ENCODE measurements around the gene WDR46. TPM values are rescaled to one million over a fixed set of nuclear protein-coding genes. Genes with fewer than 3 reads are reported as not detected.

The WDR46 gene
- total RNA-seq, 2 experiments from 2014 or later, result 64.0 to 72.2 TPM

DNA sequence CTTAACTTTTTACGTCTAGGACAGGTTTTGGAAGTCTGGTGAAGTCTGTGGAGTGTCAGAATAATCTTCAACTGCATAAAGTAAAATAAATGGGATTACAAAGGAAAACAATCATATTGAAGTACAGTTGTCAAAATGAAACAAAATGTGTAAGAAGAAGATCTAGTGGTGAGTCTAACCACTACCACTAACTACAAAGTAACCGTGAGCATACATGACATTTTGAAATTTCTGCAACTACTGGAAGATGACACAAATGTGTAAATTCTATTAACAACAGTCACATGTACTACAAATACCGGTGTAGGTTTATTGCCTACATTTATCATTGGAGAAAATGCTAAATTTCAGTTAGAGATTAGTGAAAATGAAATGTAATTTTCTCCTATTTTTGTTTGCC is 47.1 kb downstream of the WDR46 start:
- H3K4me3 Mint-ChIP-seq, result peak overlapping the region; percentile 44
- no peaks in the 10 kb centered on the region for H3K9me3 Mint-ChIP-seq
- no peaks in the 10 kb centered on the region for H3K27me3 Mint-ChIP-seq
- TF ChIP-seq, protein P1, sequence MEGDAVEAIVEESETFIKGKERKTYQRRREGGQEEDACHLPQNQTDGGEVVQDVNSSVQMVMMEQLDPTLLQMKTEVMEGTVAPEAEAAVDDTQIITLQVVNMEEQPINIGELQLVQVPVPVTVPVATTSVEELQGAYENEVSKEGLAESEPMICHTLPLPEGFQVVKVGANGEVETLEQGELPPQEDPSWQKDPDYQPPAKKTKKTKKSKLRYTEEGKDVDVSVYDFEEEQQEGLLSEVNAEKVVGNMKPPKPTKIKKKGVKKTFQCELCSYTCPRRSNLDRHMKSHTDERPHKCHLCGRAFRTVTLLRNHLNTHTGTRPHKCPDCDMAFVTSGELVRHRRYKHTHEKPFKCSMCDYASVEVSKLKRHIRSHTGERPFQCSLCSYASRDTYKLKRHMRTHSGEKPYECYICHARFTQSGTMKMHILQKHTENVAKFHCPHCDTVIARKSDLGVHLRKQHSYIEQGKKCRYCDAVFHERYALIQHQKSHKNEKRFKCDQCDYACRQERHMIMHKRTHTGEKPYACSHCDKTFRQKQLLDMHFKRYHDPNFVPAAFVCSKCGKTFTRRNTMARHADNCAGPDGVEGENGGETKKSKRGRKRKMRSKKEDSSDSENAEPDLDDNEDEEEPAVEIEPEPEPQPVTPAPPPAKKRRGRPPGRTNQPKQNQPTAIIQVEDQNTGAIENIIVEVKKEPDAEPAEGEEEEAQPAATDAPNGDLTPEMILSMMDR (IDR thresholded peaks at IDR 0.05), result no peak
- no peaks in the 10 kb centered on the region for H3K36me3 Mint-ChIP-seq (ENCODE audit: low read depth)
- peak overlapping the region; percentile 67 for H3K27ac Mint-ChIP-seq
- POLR2A ChIA-PET, result interaction anchor here (1.3 kb wide), 1 partner anchor 37 kb away, joined by 4 read pairs; no protein-coding TSS in a partner anchor
- ATAC-seq (peak; percentile 90), DNase-seq (no peak)
- H3K4me1 Mint-ChIP-seq (ENCODE audit: low read depth), result peaks cover 13% of the 10 kb centered on the region
- intact Hi-C loops (cut with micrococcal nuclease), result loop anchor here (10.0 kb wide), 2 partner anchors 77 to 237 kb away; partner anchors contain the start of gene HLA-DOA
- CTCF ChIA-PET, result no interaction called here

DNA sequence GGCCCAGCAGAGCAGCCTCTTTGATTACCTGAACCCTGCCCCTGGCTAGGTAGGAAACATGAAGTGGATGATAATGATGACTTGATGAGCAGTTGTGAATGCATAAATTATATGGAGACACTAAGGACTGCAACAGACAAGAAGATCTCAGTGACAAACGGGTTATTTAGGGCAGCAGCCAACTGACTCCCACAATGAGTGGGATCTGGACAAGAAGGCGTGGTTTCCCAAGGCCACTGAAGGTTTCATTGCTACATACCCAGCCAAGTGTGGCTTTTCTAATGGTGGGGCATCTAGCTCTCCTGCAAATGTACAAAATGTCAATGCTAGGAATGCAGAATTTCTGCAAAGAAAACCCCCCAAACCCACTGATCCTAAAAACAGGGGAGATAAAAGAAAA is 51.3 kb downstream of the WDR46 start:
- POLR2A ChIA-PET, result interaction anchor here (1.5 to 1.6 kb wide), 2 partner anchors 10 to 40 kb away, joined by 3 to 5 read pairs; partner anchors contain the start of gene B3GALT4

DNA sequence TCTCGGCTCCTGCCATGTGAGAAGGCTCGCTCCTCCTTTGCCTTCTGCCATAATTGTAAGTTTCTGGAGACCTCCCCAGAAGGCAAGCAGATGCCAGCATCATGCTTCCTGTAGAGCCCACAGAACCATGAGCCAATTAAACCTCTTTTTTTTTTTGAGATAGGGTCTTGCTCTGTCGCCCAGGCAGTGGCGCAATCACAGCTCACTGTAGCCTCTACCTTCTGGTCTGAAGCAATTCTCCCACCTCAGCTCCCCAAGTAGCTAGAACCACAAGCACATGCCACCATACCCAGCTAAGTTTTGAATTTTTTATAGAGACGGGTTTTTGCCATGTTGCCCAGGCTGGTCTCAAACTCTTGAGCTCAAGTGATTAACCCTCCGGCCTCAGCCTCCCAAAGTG is 52.2 kb downstream of the WDR46 start:
- no peak overlapping the region for H3K4me3 Mint-ChIP-seq
- TF ChIP-seq, protein P1 (IDR thresholded peaks at IDR 0.05), result no peak
- H3K27ac Mint-ChIP-seq, result no peak overlapping the region
- ATAC-seq (no peak), DNase-seq (no peak)
- CTCF ChIA-PET, result interaction anchor here (1.1 to 2.9 kb wide), 2 partner anchors 12 to 112 kb away, joined by 3 to 10 read pairs; no protein-coding TSS in a partner anchor
- intact Hi-C loops (cut with micrococcal nuclease), result no loop called here
- H3K27me3 Mint-ChIP-seq, result peaks cover 12% of the 10 kb centered on the region
- peaks cover 8% of the 10 kb centered on the region for H3K4me1 Mint-ChIP-seq (ENCODE audit: low read depth)
- no peaks in the 10 kb centered on the region for H3K9me3 Mint-ChIP-seq
- no peaks in the 10 kb centered on the region for H3K36me3 Mint-ChIP-seq (ENCODE audit: low read depth)
- POLR2A ChIA-PET, result interaction anchor here (1.5 kb wide), 1 partner anchor 11 kb away, joined by 3 read pairs; no protein-coding TSS in a partner anchor

More for the DNA sequence above, 51.3 kb downstream of the WDR46 start:
- no peak for DNase-seq
- TF ChIP-seq, protein P1 (IDR thresholded peaks at IDR 0.05), result no peak
- Mint-ChIP-seq H3K36me3 (ENCODE audit: low read depth) (no peaks in the 10 kb centered on the region), H3K4me3 (no peak overlapping the region), H3K27me3 (peaks cover 9% of the 10 kb centered on the region), H3K27ac (no peak overlapping the region), H3K9me3 (no peaks in the 10 kb centered on the region), H3K4me1 (ENCODE audit: low read depth) (peaks cover 13% of the 10 kb centered on the region)
- no peak for ATAC-seq
- intact Hi-C loops (cut with micrococcal nuclease), result no loop called here
- CTCF ChIA-PET, result interaction anchor here (0.8 to 2.9 kb wide), 2 partner anchors 11 to 77 kb away, joined by 3 to 15 read pairs; no protein-coding TSS in a partner anchor

DNA sequence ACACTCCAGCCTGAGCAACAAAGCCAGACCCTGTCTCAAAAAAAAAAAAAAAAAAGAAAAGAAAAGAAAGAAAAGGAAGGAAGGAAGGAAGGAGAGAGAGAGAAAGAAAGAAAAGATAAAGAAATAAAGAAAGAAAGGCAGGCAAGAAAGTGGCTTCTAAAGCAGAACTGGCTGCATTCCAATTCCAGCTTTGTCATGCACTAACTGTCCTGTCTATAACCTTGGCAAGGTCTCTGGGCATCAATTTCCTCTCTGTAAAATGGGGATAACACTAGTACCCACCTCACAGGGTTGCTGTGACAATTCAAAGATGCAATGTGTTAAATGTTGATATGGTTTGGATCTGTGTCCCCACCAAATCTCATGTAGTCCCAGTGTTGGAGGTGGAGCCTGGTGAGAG is 52.7 kb downstream of the WDR46 start:
- TF ChIP-seq, protein P1 (IDR thresholded peaks at IDR 0.05), result no peak
- H3K4me1 Mint-ChIP-seq (ENCODE audit: low read depth), result peaks cover 5% of the 10 kb centered on the region
- ChIA-PET POLR2A (interaction anchor here (1.0 to 1.5 kb wide), 2 partner anchors 10 to 12 kb away, joined by 3 to 4 read pairs; no protein-coding TSS in a partner anchor), CTCF (interaction anchor here (1.1 to 2.9 kb wide), 3 partner anchors 12 to 111 kb away, joined by 3 to 10 read pairs (median 3); no protein-coding TSS in a partner anchor)
- intact Hi-C loops (cut with micrococcal nuclease), result no loop called here
- DNase-seq (no peak), ATAC-seq (no peak)
- no peak overlapping the region for H3K4me3 Mint-ChIP-seq
- H3K27ac Mint-ChIP-seq, result no peak overlapping the region
- H3K36me3 Mint-ChIP-seq (ENCODE audit: low read depth), result no peaks in the 10 kb centered on the region
- H3K9me3 Mint-ChIP-seq, result no peaks in the 10 kb centered on the region
- peaks cover 12% of the 10 kb centered on the region for H3K27me3 Mint-ChIP-seq

DNA sequence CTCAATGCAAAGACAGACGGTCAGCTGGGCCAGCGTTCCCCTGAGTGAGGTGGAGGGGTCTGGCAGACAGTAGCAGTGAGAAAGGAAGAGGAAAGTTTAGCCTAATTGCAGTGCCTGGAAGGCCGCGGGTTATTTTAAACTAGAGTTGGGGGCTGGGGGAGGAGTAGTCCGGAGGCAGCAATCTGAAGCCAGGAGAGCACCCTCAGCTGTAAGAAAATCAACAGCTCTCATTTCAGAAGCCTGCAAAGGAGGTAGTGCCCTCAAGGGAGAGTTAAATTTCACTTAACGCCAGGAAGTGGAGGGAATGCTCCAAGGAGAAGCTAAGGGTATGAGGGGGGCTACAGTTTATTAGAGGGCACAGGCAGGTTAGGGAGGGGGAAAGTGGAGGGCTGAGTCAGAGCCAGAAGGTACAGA is 53.8 kb downstream of the WDR46 start:
- TF ChIP-seq, protein P1 (IDR thresholded peaks at IDR 0.05), result no peak
- Mint-ChIP-seq H3K4me1 (ENCODE audit: low read depth) (peaks cover under 1% of the 10 kb centered on the region), H3K36me3 (ENCODE audit: low read depth) (no peaks in the 10 kb centered on the region), H3K27ac (no peak overlapping the region), H3K4me3 (no peak overlapping the region), H3K27me3 (peaks cover 12% of the 10 kb centered on the region), H3K9me3 (no peaks in the 10 kb centered on the region)
- CTCF ChIA-PET, result interaction anchor here (0.9 to 2.9 kb wide), 3 partner anchors 8 to 74 kb away, joined by 3 to 10 read pairs (median 3); no protein-coding TSS in a partner anchor
- no peak for DNase-seq
- intact Hi-C loops (cut with micrococcal nuclease), result no loop called here
- POLR2A ChIA-PET, result interaction anchor here (1.0 kb wide), 1 partner anchor 11 kb away, joined by 4 read pairs; no protein-coding TSS in a partner anchor
- ATAC-seq, result no peak

Data from activated CD8-positive, alpha-beta T cell treated with anti-CD3 and anti-CD28 coated beads for 36 hours (primary cell).